ENCODE measurements around the gene HOXB4.

The HOXB4 gene

DNA sequence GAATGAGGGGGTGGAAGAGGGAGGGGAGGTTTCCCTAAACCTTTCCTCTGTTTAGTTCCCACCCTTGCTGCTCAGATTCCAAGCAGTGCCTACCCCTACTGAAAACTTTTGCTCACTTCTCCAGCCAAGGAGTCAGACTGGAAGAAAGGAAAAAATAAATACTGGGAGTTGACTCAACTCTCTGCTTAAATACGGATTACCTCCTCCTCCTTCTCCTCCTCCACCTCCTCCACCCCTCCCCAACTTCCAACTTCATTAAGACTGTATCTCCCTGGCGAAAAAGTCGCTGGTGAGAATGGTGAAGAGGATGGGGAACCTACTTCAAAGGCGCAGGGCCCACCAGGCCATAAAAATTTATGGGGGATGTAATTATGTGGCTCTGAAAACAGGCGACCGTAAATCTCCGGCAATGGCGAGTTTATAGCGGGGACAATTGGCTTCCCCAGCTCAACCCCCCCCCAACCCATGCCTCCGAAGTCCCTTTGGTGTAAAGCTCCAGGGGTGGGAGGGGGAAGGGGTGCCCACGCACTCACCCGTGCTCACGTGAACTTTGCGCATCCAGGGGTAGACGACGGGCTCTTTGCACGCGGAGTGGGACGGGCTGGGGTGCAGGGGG lies 712 bp downstream of the HOXB4 start:
- intact Hi-C loops (cut with DNase I), result no loop called here
- peak in 1 of 10 donors; percentile 8 for DNase-seq

- intact Hi-C loops (cut with DNase I), result no loop called here
- peak in 1 of 10 donors; percentile 57 for DNase-seq
Measured at GRCh38 chr17:48576479-48577309, 1.5 kb downstream of the HOXB4 start.

DNA sequence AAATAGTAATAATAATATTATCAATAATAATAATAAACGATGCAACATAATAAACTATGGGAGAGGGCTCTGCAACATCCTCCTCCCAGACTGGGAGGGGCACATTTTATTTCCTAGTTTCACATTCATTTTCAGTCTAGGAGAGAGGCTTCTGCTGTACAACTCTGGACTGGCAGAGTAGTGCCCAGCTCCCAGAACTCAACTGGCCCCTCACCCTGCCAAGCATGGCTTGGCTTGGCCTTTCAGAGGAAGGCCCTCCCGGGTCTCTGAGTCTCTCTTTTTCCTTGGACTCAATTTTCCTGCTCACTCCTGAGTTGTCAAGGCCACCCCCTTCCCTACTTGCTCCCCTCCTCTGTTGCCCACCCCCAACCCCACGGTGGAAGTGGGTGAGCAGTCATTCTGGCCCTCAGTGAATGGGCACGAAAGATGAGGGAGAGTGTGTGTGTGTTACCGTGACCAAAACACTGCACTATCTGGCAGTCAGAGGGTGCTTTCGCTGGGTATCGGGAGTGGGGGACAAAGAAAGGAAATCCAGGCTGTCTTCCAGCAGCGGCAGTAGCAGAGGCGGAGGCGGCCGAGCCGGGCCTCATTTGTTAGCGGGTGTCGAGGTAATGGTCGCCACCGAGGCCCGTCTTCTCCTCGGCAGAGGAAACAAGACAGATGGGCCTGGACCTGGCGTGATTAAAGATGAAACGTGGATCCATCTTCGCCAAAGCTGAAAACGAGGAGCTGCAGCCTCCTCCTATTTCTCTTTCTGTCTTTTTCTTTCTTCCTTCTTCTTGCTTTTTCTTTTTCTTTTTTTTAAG lies 2.3 kb downstream of the HOXB4 start:
- peak in 1 of 10 donors; percentile 17 for DNase-seq
- intact Hi-C loops (cut with DNase I), result no loop called here

GRCh38 chr17:48575066-48575582 lies 3.0 kb downstream of the HOXB4 start:
- no peak for DNase-seq
- intact Hi-C loops (cut with DNase I), result no loop called here

DNA sequence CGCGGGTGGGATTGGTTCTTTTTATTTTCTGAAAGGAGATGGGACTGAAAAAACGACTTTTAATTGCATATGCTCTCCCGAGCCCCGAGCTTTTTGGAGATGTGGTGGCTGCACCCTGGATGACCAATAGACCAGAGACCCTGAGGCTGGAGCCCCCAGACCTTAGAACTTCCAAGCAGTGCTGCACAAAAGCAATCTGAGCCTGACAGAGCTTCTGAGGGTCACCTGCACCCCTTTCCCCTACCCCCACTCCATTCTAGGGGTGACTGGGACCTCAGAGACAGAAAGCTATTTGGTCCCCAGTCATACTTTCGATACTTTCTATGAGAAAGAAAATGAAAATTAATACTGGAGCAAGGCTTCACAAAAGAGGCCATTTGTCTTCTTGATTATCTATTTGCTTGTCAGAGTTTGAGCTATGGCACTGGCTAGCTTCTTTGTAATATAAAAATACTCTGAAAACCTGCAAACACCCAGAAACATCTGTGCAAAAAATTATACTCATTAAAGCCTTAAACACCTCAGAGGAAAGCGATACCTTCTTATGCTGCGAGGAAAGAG lies 3.6 kb downstream of the HOXB4 start:
- intact Hi-C loops (cut with DNase I), result no loop called here

DNA sequence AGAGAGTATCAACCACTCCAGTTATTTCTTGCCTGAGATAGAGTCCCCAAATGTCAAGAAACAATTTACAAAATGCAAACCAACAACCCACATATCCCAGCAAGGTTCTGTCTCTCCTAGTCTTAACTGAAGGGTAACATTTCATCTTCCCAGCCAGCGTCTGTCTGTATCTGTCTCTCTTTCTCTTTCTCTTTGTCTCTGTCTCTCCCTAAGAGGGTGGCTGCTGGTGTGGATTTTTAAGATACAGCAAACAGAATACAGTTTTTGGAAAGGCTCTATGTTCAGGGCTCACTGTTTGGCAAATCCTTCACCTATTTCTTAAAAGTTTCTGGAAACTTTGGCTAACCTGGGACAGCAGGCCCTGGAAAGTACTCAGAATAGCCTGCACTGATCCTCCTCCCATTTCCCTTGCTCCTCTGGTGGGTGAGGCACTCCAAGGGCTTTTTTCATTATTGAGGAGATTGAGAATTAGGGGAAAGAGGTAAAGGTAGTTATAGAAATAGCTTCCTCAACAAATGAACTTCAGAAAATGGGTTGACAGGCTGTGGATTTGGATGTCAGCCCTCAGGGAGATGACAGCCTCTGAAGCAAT lies 6.2 kb downstream of the HOXB4 start:
- no peak for DNase-seq
- intact Hi-C loops (cut with DNase I), result no loop called here

More for the DNA sequence above, 3.6 kb downstream of the HOXB4 start:
- no peak for DNase-seq

- intact Hi-C loops (cut with DNase I), result no loop called here
- DNase-seq, result peak in 1 of 10 donors; percentile 59
Measured at GRCh38 chr17:48571024-48571818, 6.9 kb downstream of the HOXB4 start.

DNA sequence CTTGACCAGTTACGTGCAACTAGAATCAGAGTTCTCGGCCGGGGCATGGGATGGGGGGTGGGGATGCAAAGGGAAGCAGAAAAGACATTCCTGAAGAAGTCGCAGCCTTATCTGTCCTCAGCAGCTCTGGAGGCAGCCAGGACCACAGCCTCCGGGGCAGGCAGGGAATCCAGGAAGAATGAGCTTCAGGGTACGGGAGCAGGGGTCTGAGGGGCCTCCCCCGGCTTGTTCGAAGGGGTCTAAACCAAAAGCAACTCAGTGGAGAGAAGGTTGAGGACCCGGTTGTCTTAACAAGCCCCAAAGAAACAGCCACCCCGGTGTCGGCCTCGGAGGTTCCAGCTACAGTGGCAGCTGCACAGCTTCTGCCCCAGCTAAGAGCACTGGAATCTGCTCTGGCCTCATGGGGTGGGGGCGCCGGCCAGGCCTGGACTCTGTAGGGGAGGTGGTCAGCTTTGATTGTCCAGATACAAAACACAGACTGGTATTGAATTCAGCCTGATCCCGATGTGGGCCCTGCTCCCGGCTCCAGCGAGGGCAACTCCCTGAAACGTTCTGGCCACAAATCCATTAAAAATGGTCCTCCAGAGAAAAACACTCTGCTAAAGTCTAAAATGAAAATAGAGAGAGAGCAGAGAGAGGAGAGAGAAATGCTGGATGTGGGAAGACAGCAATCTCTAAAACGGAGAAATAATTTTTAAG lies 7.7 kb downstream of the HOXB4 start:
- intact Hi-C loops (cut with DNase I), result no loop called here
- peak in 1 of 10 donors; percentile 49 for DNase-seq

DNA sequence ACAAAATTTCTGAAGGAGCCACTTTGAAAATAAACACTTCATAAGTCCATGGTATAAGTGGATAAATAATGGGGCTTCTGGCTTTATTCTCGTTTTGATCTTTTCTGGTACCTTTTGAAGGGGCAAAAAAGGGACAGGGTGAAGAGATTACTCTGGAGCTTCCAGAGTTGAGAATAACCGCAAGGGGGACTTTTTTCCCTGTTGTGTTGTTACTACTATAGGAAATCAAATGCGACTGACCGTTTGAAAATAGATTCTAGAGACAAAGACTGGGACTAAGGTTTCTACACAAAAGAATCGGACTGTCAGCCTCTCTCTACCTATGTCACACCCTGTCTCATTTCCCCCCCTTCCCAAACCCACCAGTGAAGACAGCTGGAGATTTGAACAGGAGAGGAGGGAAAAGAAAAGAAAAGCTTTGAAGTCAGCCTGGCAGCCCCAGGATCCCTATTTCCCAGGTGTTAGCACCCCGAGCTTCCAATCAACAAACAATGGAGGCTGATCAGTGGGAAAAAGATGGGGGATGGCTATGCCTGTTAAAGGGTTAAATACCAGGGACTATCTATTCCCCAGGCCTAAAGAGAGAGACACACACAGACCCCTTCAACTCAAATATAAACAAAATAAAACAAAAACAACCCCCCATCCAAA lies 8.4 kb downstream of the HOXB4 start:
- DNase-seq, result no peak

GRCh38 chr17:48569240-48569582 lies 8.9 kb downstream of the HOXB4 start:
- DNase-seq, result no peak

More for the DNA sequence above, 8.4 kb downstream of the HOXB4 start:
- intact Hi-C loops (cut with DNase I), result no loop called here

DNA sequence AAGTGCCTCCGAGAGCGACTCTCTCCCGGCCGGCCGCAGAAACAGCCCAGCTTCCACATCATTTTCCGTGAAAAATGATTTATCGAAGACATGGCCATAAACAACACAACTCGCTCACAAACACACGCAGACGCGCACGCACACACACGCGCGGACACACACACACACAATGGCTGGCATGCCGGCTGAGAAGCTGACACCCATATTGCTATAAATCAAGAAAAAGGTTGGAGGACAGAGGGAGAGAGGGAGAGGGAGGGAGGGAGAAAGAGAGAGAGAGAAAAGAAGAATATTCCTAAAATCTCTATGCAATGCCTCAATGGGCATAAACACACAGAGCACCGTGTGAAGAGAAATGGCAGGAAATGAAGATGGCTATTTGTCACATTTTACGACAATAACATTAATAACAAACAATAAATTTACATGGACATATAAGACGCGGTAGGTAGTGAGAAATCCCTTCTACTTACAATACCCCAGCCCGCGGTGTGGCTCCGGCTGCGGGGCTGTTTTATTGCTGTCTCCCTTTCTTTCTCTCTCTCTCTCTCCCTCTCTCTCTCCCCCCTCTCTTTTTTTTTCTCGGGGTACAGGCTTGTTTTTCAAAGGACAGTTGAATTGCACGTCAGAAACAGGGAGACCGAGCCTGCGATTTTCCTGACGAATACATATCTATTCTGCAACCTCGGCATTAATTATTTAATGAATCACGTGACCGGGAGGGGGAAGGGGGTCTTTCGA lies 9.5 kb downstream of the HOXB4 start:
- intact Hi-C loops (cut with DNase I), result no loop called here
- DNase-seq, result no peak

More at GRCh38 chr17:48569240-48569582, 8.9 kb downstream of the HOXB4 start:
- intact Hi-C loops (cut with DNase I), result no loop called here

GRCh38 chr17:48567646-48568354 lies 10.3 kb downstream of the HOXB4 start:
- DNase-seq, result no peak
- intact Hi-C loops (cut with DNase I), result no loop called here

- no peak for DNase-seq
- intact Hi-C loops (cut with DNase I), result no loop called here
Measured at GRCh38 chr17:48567209-48567608, 10.9 kb downstream of the HOXB4 start.

DNA sequence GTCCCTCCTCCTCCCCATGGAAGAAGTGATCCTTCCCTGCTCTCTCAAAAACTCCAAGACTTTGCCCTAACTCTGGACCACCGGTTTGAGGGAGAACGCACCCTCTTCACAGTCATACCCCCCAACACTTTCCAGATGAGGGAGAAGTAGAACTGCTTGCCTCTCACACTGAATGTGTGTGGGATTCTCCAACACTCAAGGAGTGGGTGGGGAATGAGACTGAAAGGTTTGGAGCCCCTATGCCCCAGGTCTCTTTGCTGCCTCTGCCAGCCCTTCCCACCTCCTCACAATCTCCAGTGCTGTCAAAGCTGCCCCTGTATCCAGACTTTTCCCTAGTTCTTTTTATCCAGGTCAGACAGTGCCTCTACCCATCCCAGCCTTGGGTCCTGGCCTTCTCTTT lies 11.4 kb downstream of the HOXB4 start:
- no peak for DNase-seq
- intact Hi-C loops (cut with DNase I), result no loop called here

DNA sequence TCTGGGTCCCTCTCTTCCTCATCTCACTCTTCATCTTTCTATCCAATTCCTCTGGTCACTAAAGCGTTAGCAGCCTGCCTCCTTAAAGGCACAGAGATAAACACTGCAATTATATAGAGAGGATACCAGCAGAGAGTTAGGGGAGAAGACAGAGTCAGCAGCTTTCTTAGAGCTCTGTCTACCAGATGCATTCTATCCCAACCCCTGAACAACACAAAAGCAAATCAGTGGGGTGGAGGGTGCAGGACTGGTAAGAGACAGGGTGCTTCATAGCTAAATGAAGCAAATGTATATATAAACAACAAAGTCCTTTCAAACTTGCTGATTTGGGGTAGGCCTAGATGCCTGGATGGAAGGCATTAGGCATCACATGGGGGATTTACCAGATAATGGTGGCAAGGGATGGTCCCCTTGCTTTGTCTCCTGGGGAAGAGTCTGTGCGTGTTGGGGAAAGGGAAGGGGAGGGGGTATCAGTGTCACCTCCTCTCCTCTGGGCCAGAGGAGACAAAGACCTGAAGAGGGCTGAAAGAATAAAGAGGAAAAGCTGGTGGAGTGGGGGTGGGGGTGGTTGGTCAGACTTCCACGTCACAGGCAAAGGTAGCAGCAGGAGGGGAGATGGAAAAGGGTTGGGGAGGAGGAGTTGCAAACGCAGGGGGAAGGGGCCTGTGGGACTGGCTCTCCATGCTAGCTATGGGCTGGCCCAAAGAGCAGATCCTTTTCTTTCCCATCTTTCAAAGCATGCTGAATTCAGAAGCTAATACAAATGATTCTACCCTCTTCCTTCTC lies 12.0 kb downstream of the HOXB4 start:
- no peak for DNase-seq
- intact Hi-C loops (cut with DNase I), result no loop called here

DNA sequence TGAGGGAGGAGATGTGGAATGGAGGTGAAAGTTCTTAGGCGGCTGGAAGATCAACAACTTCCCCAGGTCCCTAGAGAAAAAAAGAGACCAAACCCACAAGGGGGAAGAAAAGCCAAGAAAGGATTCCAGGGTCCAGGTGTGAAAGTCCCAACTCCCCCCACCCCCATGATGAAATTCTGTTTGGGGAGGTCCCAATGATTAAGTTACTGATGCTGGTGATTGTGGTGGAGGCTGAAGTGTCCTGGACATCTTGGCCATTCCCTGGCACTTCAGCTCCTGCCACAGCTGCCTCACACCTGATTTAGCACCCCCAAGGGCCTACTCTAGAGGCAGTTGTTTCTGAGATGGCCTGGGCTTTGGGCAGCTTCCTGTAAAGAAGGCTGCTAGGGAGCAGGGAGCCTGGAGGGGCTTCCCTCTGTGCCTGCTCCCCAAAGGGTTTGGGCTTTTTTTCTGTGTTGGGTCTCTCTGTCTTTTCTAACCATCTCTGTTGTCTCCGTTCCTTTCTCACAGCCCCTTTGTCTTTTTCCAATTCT lies 13.1 kb downstream of the HOXB4 start:
- intact Hi-C loops (cut with DNase I), result no loop called here
- no peak for DNase-seq
